ENCODE measurements around the gene VPS37B. TPM values are rescaled to one million over a fixed set of nuclear protein-coding genes. Genes with fewer than 3 reads are reported as not detected.
A peak's percentile ranks its signal among the peaks of the same experiment; 100 is the strongest.

The VPS37B gene
- total and polyA plus RNA-seq, 2 of the 8 experiments (the other 6 are each of a cell fraction or from before 2014, with no cell fraction given), result 11.9 to 15.7 TPM

GRCh38 chr12:122869207-122869973 lies 26.5 kb downstream of the VPS37B start:
- peaks cover 47 to 71% (median 66%) of the 10 kb centered on the region in 4 experiments for H3K27me3 ChIP-seq (replicated peaks in 1 of 4; ENCODE audit: control insufficient read depth in 3 of 4, extremely low read depth in 1 of 4, insufficient read depth in 3 of 4, low read length in 3 of 4)
- H3K23me2 ChIP-seq (ENCODE audit: low read depth, low read length), result no peaks in the 10 kb centered on the region
- H3K9me3 ChIP-seq (ENCODE audit: insufficient read depth in 2 of 2, low read depth in 1 of 2, low read length in 1 of 2), result no peaks in the 10 kb centered on the region
- DNase-seq (ENCODE audit: low read depth in 1 of 2, low spot score in 2 of 2) (no peak), FAIRE-seq (no peak)
- H2BK20ac ChIP-seq (ENCODE audit: low read length), result no peak overlapping the region
- POLR2A ChIA-PET (ENCODE audit: partially characterized antibody), result interaction anchor here (0.6 kb wide), 2 partner anchors 80 to 364 kb away, joined by 3 to 4 read pairs; partner anchors contain the start of genes MPHOSPH9 and MTRFR
- H3K9ac ChIP-seq (replicated peaks in 1 of 4; ENCODE audit: extremely low read depth in 1 of 4, low read depth in 3 of 4, low read length in 3 of 4), result no peak overlapping the region
- no peak overlapping the region for H2AK5ac ChIP-seq (ENCODE audit: low read depth, low read length)
- no peak overlapping the region for H3K4me3 ChIP-seq (ENCODE audit: extremely low read depth in 1 of 4, insufficient read depth in 2 of 4, low read depth in 3 of 4, low read length in 4 of 4)
- H2BK120ac ChIP-seq (replicated peaks; ENCODE audit: low read depth, low read length), result no peak overlapping the region
- H3K23ac ChIP-seq (ENCODE audit: insufficient read length), result no peak overlapping the region
- H2AFZ ChIP-seq (ENCODE audit: low read length), result no peak overlapping the region
- WGBS, 2 experiments (ENCODE audit: extremely low coverage in 1 of 2, insufficient coverage in 1 of 2, insufficient read length in 1 of 2, insufficient replicate concordance in 2 of 2, low coverage in 1 of 2, low lambda C conversion rate in 2 of 2, missing lambda C conversion rate in 1 of 2), result 90% methylated on average over 8 of the region's 8 CpGs; no CpG with 5 or more reads in 1 of the 2 experiments
- H4K8ac ChIP-seq (ENCODE audit: extremely low read depth, insufficient read depth, low read length), result no peak overlapping the region
- no peak overlapping the region for H2BK15ac ChIP-seq (ENCODE audit: low read length)
- H2BK5ac ChIP-seq (ENCODE audit: low read depth, low read length), result no peak overlapping the region
- H3K4ac ChIP-seq (replicated peaks; ENCODE audit: insufficient read length, low read depth, low read length), result no peak overlapping the region
- H4K5ac ChIP-seq (ENCODE audit: insufficient read length, low read depth, low read length), result no peak overlapping the region
- H4K91ac ChIP-seq (replicated peaks; ENCODE audit: insufficient read length, low read length), result no peak overlapping the region
- peaks cover 59 to 67% of the 10 kb centered on the region in 2 experiments for H4K20me1 ChIP-seq (replicated peaks in 1 of 2; ENCODE audit: control insufficient read depth in 1 of 2, insufficient read depth in 2 of 2, low read length in 2 of 2)
- no peak overlapping the region for H3K56ac ChIP-seq (replicated peaks; ENCODE audit: insufficient read length, low read depth, low read length)
- no peak overlapping the region for H3K18ac ChIP-seq (ENCODE audit: extremely low read depth, low read length)
- no peak for TF ChIP-seq GTF2F1 (IDR thresholded peaks at IDR 0.05; ENCODE audit: borderline replicate concordance, low read depth, low read length)
- TF ChIP-seq SUZ12 (IDR thresholded peaks at IDR 0.05; ENCODE audit: low read length), result 0 out of 2 replicates have a peak, but pooled peaks have one; percentile 17
- no peaks in the 10 kb centered on the region for H3K79me2 ChIP-seq (ENCODE audit: control insufficient read depth in 1 of 2, insufficient read depth in 2 of 2, low read length in 2 of 2)
- H3K36me3 ChIP-seq (ENCODE audit: control insufficient read depth in 2 of 4, insufficient read depth in 4 of 4, low read length in 3 of 4), result peaks cover 0 to 24% (median 8%) of the 10 kb centered on the region in 4 experiments; a peak in 4 of 8 replicates
- no peak overlapping the region for H3K27ac ChIP-seq (ENCODE audit: low read depth, low read length)
- no peak overlapping the region for H3K14ac ChIP-seq (ENCODE audit: insufficient read length)
- H3K79me1 ChIP-seq (ENCODE audit: low read depth, low read length), result peaks cover 4% of the 10 kb centered on the region
- no peak overlapping the region for H3K4me2 ChIP-seq (ENCODE audit: insufficient read depth in 1 of 2, low read depth in 2 of 2, low read length in 2 of 2)
- CTCF ChIA-PET (ENCODE audit: partially characterized antibody), result interaction anchor here (0.9 to 20.1 kb wide), 4 partner anchors 9 to 369 kb away, joined by 3 to 473 read pairs (median 26); partner anchors contain the start of gene VPS37B
- no peak overlapping the region for H2BK12ac ChIP-seq (ENCODE audit: low read depth, low read length)
- H3K4me1 ChIP-seq (replicated peaks in 1 of 4; ENCODE audit: control insufficient read depth in 3 of 4, insufficient read depth in 4 of 4, low read length in 3 of 4), result peaks cover 3 to 23% (median 9%) of the 10 kb centered on the region in 4 experiments

Measured in H1 (cell line).